IPS-11a (cell line): Measurements from ENCODE around the gene TPH2.

ENCODE experiments used
- H3K4me3 ChIP-seq: one replicate; pipeline ENCODE4 v1.5.1; 2013; ENCODE audit warnings: low read depth, low read length, control low read depth

The TPH2 gene

GRCh38 chr12:72030277-72030676 lies 91.6 kb downstream of the TPH2 start:
- H3K4me3 ChIP-seq, result no peak overlapping the region

- H3K4me3 ChIP-seq, result no peak overlapping the region
Measured at GRCh38 chr12:72031066-72031465, 92.4 kb downstream of the TPH2 start.

GRCh38 chr12:72033991-72034390 lies 95.3 kb downstream of the TPH2 start:
- no peak overlapping the region for H3K4me3 ChIP-seq

GRCh38 chr12:72035625-72036024 lies 97.0 kb downstream of the TPH2 start:
- H3K4me3 ChIP-seq, result no peak overlapping the region

- no peak overlapping the region for H3K4me3 ChIP-seq
Measured at GRCh38 chr12:72036393-72036792, 97.7 kb downstream of the TPH2 start.

- H3K4me3 ChIP-seq, result no peak overlapping the region
Measured at GRCh38 chr12:72037006-72037795, 98.6 kb downstream of the TPH2 start.

GRCh38 chr12:72041811-72042210 lies 103.2 kb downstream of the TPH2 start:
- no peak overlapping the region for H3K4me3 ChIP-seq

- H3K4me3 ChIP-seq, result no peak overlapping the region
Measured at GRCh38 chr12:72053604-72054003, 115.0 kb downstream of the TPH2 start.

GRCh38 chr12:72054511-72054910 lies 115.9 kb downstream of the TPH2 start:
- no peak overlapping the region for H3K4me3 ChIP-seq

- H3K4me3 ChIP-seq, result no peak overlapping the region
Measured at GRCh38 chr12:72057330-72057914, 118.8 kb downstream of the TPH2 start.

- H3K4me3 ChIP-seq, result no peak overlapping the region
Measured at GRCh38 chr12:72063073-72063472, 124.4 kb downstream of the TPH2 start.

- H3K4me3 ChIP-seq, result no peak overlapping the region
Measured at GRCh38 chr12:72071030-72071429, 132.4 kb downstream of the TPH2 start.

GRCh38 chr12:72072592-72073212 lies 134.1 kb downstream of the TPH2 start:
- H3K4me3 ChIP-seq, result no peak overlapping the region

- H3K4me3 ChIP-seq, result no peak overlapping the region
Measured at GRCh38 chr12:72074065-72074464, 135.4 kb downstream of the TPH2 start.

GRCh38 chr12:72074956-72075355 lies 136.3 kb downstream of the TPH2 start:
- H3K4me3 ChIP-seq, result no peak overlapping the region

GRCh38 chr12:72075401-72075800 lies 136.8 kb downstream of the TPH2 start:
- no peak overlapping the region for H3K4me3 ChIP-seq

- no peak overlapping the region for H3K4me3 ChIP-seq
Measured at GRCh38 chr12:72075891-72076557, 137.4 kb downstream of the TPH2 start.

GRCh38 chr12:72076558-72076915 lies 137.9 kb downstream of the TPH2 start:
- no peak overlapping the region for H3K4me3 ChIP-seq

GRCh38 chr12:72077111-72077820 lies 138.6 kb downstream of the TPH2 start:
- H3K4me3 ChIP-seq, result no peak overlapping the region

- no peak overlapping the region for H3K4me3 ChIP-seq
Measured at GRCh38 chr12:72081777-72082176, 143.1 kb downstream of the TPH2 start.
